Endothelial cell (in vitro differentiated cells): ENCODE results near the gene WT1. TPM values are rescaled to one million over a fixed set of nuclear protein-coding genes. Genes with fewer than 3 reads are reported as not detected.

ENCODE experiments used
- DNase-seq: peaks from one replicate; pipeline ENCODE4 v3.0.0; 2021; ENCODE audit warnings: low spot score
- H3K27ac Mint-ChIP-seq: one replicate; pipeline ENCODE4 v1.8.0; 2021; ENCODE audit warnings: mixed read lengths, inconsistent platforms; ENCODE audit not compliant: unreplicated experiment
- H3K27me3 Mint-ChIP-seq: one replicate; pipeline ENCODE4 v1.8.0; 2021; ENCODE audit warnings: mild to moderate bottlenecking, moderate library complexity, mixed read lengths, inconsistent platforms; ENCODE audit not compliant: unreplicated experiment
- H3K36me3 Mint-ChIP-seq: one replicate; pipeline ENCODE4 v1.8.0; 2021; ENCODE audit warnings: mild to moderate bottlenecking, low read depth, mixed read lengths, inconsistent platforms; ENCODE audit not compliant: unreplicated experiment
- H3K4me1 Mint-ChIP-seq: one replicate; pipeline ENCODE4 v1.8.0; 2021; ENCODE audit warnings: mild to moderate bottlenecking, mixed read lengths, inconsistent platforms; ENCODE audit not compliant: unreplicated experiment
- H3K4me3 Mint-ChIP-seq: one replicate; pipeline ENCODE4 v1.8.0; 2021; ENCODE audit warnings: mild to moderate bottlenecking, mixed read lengths, inconsistent platforms; ENCODE audit not compliant: unreplicated experiment
- H3K9me3 Mint-ChIP-seq: one replicate; pipeline ENCODE4 v1.8.0; 2021; ENCODE audit warnings: mixed read lengths, inconsistent platforms; ENCODE audit not compliant: unreplicated experiment
- CTCF ChIP-seq: fragments of 200-600 bp; sonication (generic); IDR thresholded peaks from one replicate; pipeline ENCODE4 v1.5.0; 2021; ENCODE audit warnings: antibody characterized with exemption; ENCODE audit not compliant: unreplicated experiment
- total RNA-seq: library from RNA; stranded (reverse); fragmentation: NEBNext Ultra II Directional; extraction: Animal tissue kit (Norgen Biotek cat#: 25700); gene quantifications from one replicate; pipeline ENCODE4 v1.2.1, GENCODE V29; 2021; ENCODE audit not compliant: unreplicated experiment

WT1 gene
- total RNA-seq, 1 donor from 2014 or later, result not detected

- Mint-ChIP-seq H3K4me1 (peaks cover 26% of the 10 kb centered on the region), H3K27me3 (peaks cover 52% of the 10 kb centered on the region), H3K9me3 (no peaks in the 10 kb centered on the region), H3K27ac (no peak overlapping the region), H3K36me3 (no peaks in the 10 kb centered on the region), H3K4me3 (peak overlapping the region; percentile 57)
- TF ChIP-seq CTCF, result no peak
- peak; percentile 15 for DNase-seq
Observed at GRCh38 chr11:32435942-32436750, 807 bp upstream of the WT1 start.

- H3K4me1 Mint-ChIP-seq, result peaks cover 30% of the 10 kb centered on the region
- H3K4me3 Mint-ChIP-seq, result no peak overlapping the region
Observed at GRCh38 chr11:32435152-32435480, 223 bp downstream of the WT1 start.

GRCh38 chr11:32434356-32435151 is 785 bp downstream of the WT1 start:
- Mint-ChIP-seq H3K9me3 (no peaks in the 10 kb centered on the region), H3K4me1 (peaks cover 31% of the 10 kb centered on the region), H3K27me3 (peaks cover 48% of the 10 kb centered on the region), H3K36me3 (no peaks in the 10 kb centered on the region), H3K27ac (no peak overlapping the region), H3K4me3 (no peak overlapping the region)
- TF ChIP-seq CTCF, result no peak
- DNase-seq, result peak; percentile 42

More at GRCh38 chr11:32435152-32435480, 223 bp downstream of the WT1 start:
- no peak for TF ChIP-seq CTCF
- DNase-seq, result peak; percentile 19
- Mint-ChIP-seq H3K9me3 (no peaks in the 10 kb centered on the region), H3K27me3 (peaks cover 49% of the 10 kb centered on the region), H3K27ac (no peak overlapping the region), H3K36me3 (no peaks in the 10 kb centered on the region)

GRCh38 chr11:32433914-32434355 is 1.4 kb downstream of the WT1 start:
- no peaks in the 10 kb centered on the region for H3K36me3 Mint-ChIP-seq
- no peak overlapping the region for H3K27ac Mint-ChIP-seq
- H3K27me3 Mint-ChIP-seq, result peaks cover 50% of the 10 kb centered on the region
- DNase-seq, result peak; percentile 4
- H3K4me3 Mint-ChIP-seq, result no peak overlapping the region
- no peak for TF ChIP-seq CTCF
- H3K4me1 Mint-ChIP-seq, result peaks cover 31% of the 10 kb centered on the region
- no peaks in the 10 kb centered on the region for H3K9me3 Mint-ChIP-seq
